Erythroblast (primary cell): Measurements from ENCODE around the gene NRGN.

ENCODE experiments used
- GATA1 ChIP-seq: IDR thresholded peaks from 2 replicates; pipeline ENCODE4 v1.6.1; 2011; ENCODE audit warnings: low read depth, mild to moderate bottlenecking, control low read depth, low read length, moderate library complexity
- POLR2A ChIP-seq: IDR thresholded peaks from 2 replicates; pipeline ENCODE4 v1.6.1; 2011; ENCODE audit warnings: mild to moderate bottlenecking, low read length

DNA sequence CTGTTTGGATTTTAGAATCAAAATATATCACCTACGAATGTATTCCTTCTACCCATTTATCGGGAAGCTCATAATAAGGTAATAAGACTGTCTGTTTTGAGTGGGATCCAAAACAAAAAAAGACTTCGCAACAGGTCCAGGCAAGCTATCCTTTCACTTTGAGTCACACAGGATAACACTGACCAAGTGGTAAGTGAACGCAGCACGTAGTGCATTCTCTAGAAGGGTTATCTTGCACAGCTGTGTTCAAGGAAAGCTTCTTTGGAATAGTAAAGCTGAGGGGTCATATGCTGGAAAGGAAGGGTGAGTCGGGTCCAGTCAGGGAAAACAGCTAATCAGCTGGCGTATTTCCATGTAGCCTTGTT lies 22.3 kb upstream of the NRGN start:
- TF ChIP-seq POLR2A (no peak), GATA1 (no peak)
